NT2/D1 (cell line): ENCODE data around the gene NAXE.

Experiments
- YY1 ChIP-seq: IDR thresholded peaks from 2 replicates; pipeline ENCODE4 v1.6.1; 2011; ENCODE audit not compliant: insufficient read length, insufficient read depth
- ZNF274 ChIP-seq: IDR thresholded peaks from 2 replicates; pipeline ENCODE4 v1.6.1; 2011; ENCODE audit warnings: mild to moderate bottlenecking, low read depth, low read length

- TF ChIP-seq YY1 (no peak), ZNF274 (no peak)
These were observed 8.2 kb downstream of the NAXE start for GRCh38 chr1:156599811-156600210.
